Measurements from ENCODE around the gene SERPINE1.

SERPINE1 gene

DNA sequence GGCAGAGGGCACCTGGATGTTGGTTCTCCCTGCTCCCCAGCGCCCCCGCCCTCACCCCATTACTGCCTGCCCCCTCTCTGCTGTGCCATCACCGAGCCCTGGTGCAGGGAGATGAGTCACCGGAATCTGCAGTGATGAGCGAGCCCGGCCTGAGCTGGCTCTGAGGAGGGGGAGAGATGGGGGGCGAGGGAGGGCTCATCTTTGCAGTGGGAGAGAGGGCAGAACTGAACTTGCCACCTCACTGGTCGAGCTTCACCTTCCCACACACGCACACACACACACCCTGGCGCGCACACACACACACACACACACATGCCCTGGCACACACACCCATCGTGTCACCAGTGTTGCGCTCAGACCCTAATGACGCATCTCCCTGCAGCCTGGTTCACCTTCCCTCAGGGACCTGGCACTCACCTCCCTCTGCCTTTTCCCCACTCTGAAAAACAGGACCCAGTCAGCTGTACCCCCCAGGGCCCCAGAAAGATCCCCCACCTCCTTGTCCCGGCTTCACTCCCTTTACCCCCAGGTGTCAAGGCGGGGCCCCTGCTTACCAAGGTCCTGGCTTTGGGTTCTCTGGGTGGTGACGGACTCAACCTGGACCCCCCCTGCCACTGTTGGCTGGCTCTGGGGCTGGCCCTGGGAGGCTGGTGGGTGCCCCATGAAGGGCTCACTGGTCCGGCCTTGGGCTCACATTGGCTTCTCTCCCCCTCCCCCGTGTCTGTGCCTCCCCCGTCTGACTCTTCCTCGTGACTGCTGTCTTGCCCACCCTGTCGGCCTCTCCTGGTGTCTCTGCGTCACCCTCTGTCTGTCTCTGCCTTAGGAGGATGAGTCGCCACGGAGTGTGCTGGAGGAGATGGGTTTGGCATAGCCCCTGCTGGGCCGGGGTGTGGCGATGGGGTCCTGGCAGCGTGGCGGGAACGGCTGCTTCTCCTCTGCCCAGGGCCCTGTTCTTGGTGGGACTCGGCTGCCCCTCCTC lies 33.1 kb downstream of the SERPINE1 start:
- no peak for DNase-seq

DNA sequence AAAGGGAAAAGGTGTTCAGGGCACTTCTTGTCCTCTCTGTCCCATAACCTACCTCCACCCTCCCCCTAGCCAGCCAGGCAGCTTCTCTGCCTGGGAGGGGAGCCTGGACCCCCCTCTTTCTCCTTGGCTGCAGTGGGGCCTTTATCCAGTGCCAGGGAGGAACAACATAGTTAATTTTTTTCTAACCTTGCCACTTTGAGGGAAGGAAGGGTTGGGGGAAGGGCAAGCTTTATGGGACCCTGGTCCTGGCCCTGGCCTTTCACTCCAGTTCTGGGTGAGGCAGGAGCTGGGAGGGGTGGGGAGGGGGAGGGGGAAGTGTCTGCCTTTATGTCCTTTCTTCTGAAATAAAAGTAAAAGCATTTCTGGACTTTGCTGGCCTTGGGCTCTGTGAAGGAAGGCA lies 34.0 kb downstream of the SERPINE1 start:
- no peak for DNase-seq

DNA sequence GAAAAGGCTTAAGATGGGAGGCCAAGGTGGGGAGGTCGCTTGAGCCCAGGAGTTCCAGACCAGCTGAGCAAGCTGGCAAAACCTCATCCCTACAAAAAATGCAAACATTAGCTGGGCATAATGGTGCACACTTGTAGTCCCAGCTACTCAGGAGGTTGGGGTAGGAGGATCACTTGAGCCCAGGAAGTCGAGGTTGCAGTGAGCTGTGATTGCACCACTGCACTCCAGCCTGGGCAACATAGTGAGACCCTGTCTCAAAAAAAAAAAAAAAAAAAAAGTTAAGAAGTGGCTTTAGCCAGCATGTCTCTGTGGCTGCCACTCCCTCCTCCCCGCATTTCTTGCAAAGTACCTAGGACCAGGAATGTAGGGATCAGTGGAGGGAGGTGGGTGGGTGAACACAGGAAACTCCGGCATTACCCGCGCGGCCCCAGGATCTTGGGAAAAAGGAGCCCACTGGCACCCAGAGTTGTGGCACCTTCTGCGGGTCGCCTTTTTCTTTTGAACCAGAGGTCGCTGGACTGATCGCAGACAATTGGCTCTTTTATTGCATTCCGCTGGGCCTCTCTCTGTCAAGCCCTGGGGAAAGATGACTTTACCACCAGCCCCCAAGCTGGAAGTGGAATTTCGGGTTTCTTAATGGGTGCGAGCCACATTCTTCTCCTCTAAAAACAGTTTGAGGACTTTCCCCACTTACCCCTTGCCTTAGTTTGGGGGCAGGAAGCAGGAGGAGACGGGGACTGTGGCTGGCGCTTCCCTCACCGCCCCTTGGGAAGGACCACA lies 35.0 kb downstream of the SERPINE1 start:
- no peak for DNase-seq

DNA sequence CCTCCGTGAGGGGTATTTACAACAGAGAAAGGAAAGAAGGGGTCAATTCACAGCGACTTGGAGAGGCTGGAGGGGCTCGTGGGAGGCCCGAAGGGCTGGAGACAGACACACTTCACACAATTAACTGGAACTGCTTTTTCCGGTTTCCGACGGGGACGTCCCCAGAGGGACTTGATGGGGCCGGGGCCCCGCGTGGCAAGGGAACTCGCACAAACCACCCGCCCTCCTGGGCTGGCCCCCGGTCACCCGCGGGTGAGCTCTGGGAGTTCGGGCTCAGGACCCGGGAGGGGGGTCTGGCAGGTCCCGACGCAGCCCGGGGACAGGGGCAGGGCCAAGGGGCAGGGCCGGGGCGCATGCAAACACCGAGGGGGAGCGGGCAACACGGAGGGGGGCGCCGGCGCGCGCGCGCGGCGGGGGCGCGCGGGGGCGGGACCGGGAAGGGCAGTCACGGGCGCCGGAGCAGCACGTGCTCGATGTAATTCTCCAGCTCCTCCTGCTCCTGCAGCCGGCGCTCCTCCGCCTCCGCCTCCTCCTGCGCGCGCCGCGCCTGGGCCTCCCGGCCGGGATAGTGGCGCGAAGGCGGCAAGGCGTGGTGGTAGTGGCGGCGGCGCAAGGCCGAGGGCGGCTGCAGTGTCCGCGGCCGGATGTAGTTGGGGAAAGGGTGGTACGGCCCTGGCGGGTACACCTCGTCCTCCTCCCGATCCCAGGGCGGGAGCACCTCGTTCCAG lies 35.8 kb downstream of the SERPINE1 start:
- DNase-seq: peak; percentile 52

DNA sequence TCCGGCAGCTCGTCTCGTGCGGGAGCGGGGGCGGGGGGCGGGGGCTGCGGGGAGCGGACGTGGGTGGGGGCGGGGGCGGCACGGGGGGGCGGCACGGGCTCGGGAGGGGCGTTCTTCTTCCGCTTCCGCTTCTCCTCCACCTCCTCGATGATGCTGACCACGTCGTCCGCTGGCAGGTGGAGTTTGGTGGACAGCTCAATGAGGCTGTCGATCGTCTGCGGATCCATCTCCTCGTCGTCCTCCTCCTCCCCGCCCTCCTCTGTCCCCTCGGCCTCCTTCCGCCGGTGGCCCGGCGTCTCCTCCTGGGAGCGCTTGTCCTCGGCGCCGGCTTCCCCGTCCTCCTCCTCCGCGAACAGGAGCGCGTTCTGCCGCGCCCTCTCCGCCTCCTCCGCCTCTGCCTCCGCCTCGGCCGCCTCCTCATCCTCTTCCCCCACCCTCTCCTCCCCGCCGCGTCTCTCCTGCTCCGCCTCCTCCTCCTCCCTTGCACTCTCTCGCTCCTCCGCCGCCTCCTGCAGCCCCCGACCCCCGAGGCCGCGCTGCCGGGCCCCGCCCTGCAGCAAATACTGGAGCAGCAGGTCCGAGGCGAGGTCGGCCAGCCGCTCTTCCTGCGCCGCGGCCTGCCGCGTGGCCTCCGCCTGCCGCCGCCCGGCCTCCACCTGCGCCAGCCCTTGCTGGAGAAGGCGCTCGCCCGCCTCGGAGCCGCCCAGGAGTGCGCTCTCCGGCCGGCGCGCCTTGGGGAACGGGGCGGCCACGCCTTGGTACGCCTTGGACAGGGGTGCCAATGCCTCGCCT lies 36.6 kb downstream of the SERPINE1 start:
- peak; percentile 51 for DNase-seq

DNA sequence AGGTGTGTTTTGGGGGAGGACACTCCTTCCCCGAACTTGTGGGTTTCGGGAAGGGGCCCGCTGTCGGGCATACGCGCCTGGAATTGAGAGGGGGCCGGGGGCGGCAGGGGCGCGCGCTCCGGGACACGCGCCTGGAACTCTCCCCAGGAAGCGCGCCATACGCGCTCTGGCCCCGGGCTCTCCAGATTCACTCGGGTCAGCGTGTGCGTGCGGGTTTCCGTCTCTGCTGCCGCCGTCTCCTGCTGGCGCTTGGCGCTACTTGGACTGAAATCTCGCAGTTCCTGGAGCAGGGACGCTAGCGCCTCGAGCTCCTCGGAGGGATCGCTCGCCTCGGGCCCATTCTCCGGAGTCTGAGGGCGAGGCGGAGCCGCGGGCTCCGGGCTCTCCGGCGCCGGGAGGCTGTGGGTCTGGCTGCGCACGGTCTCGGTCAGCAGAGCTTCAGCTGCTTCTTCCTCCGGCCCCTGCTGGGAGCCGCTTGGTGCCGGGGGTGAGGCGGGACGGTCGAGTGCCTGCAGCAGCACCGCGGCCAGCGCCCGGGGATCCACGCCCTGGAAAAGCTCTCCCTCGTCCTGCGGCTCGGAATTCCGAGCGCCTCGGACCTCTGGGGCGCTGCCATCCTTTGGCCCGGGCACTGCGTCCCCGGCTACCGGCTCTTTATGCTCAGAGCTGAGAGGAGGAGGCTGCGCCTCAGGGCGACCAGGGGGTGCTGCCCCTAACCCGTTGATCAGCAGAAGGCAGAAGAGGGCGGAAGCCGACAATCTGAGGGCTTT lies 37.4 kb downstream of the SERPINE1 start:
- DNase-seq: no peak

DNA sequence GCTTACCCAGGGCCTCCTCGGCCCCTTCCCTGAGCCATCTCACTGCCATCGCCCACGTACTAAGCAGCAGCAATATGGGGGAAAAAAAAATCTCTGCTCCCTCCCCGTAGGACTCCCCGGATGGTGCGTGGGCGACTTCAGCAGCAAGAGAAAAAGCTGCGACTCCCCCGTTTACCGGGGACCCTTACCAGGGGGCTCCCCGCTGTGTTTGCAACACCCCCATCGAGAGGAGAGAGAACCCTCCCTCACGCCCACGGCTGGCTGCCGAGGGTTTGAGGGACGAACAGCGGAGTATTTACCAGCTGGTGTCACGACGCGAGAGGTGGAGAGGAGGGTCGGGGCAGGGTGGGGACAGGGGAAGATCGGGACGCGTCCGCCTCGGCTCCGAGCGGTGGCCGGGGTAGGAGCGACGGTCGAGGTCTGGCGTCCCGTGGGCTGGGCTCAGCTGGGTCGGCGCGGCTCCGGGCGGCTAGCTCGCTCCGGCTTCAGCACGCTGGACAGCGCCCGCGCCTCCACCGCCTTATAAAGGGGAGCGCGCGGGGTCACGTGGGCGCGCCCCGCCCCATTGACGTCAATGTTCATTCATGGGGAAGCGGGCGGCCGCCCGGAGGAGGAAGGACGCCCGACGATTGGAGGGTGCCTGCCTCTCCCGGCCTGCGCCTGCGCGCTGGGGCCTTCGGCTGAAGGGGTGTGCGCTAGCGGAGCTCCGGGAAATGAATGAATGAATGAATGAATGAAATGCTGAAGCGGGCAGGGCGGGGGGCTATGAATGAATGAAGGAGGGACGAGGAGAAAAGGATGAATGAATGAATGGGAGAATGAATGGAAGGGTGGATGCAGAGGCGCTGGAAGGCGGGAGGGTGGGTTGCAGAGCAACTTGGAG lies 38.4 kb downstream of the SERPINE1 start, which contains the start of gene VGF:
Gene VGF (minus strand): TSS at position 495 of the 883 bp plus-strand sequence. CDS start 726 bp downstream, outside the sequence.
- DNase-seq: peak; percentile 92

DNA sequence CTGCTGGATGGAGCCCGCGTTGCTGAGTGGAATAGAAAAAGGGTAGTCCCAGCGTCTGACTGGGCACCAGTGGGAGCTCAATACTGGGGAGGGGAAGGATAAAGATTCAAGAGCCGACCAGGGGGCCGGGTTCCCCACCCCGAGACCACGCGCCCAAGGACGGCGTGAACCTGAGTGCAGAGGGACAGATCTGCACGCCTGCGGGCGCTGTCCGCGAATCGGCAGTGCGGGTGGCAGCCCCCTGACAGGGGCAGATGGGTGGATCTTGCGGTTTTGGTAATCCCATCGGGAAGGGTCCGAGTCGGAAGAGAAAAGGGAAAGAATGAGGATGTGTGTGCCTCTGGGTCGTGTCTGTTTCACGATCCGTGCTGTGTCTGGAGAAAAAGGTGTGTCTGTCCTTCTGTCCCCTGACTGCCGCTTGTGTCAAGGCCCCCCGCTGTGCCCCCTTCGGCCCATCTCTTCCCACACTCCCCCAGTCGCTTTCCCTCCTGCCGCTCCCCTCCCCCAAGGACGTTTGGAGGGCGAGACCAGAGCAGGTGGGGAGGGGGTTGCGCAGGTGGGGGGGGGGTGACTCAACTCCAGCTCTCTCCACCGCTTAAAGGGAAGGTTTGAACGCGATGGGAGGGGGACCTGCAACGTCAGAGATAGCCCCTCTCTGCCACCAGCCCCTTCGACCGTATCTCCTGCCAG lies 39.2 kb downstream of the SERPINE1 start:
- no peak for DNase-seq

DNA sequence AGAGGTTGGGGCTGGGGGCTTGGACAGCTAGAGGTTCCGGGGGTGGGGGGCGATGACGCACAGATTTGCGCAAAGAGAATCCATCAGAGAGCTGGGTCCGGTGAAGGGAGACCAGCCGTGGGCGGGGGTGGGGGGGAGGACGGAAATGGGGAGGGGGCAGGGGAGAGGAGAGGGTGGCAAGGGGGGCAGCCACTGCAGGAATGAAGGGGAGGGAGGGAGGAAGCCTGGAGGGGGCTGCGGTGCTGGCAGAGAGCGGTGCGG lies 39.7 kb downstream of the SERPINE1 start:
- DNase-seq: no peak

DNA sequence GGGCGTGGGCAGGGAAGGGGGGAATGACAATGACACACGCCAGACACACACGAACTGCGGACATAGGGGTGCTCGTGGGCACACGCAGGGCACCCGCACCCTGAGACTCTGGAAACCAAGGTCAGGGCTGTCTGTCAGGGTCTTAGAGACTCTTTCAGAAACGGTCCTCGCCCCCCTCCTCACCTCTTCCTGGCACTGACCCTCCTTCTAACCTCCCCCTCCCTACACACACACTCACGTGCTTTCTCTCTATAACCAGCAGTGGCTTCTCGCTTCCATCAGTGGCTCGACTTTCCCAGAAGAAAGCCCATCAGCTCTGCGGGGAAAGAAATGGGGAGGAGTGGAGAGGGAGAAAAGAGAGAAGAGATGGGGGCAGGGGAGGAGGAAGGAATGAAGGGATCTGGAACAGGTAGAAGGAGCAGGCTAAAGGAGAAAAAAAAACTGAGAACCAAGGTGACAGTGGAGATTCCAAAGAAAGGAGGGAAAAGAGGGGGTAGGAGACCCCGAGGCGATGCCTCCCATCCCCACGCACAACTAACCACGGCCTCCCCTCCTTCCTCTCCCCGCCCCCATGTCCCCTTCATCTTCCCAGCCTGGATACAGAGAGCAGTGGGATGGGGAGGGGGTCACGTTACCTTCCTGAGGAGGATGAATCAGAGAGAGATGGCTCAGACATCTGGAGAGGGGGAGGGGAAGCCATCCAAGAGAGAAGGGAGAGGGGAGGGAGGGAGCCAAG lies 40.2 kb downstream of the SERPINE1 start:
- DNase-seq: peak; percentile 93

DNA sequence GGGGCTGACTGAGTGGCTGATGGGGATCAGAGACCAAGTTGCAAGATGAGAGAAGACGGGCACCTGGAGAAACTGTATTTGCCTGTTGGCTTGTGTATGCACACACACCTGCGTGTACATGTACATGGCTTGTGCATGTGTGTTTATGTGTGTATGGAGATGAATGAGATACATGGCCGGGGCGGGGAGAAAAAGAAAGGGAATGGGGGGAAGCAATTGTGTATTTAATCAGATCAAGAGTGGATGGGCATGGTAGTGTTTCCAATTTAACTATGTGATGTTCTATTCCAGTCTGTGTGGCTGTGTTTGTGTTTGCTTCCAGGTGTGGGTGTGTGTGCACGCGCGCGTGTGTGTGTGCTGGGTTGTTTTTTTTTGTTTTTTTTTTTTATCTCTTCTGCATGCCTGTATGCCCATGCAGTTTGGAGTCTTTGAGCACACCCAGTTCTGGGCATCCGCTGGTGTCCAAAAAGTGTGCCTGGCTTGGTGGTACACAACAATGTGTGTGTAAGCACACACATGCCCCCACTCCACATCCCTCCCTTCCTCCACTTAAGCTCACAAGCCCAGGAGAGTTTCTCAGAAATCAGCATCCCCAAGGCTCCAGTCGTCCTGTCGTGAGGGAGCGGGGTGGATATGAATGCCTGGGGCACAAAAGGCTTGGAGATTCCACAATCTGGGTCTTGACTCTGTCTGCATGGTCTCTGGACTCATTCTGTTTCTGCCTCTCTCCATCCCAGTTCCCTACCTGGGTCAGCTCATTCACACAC lies 40.9 kb downstream of the SERPINE1 start:
- no peak for DNase-seq

DNA sequence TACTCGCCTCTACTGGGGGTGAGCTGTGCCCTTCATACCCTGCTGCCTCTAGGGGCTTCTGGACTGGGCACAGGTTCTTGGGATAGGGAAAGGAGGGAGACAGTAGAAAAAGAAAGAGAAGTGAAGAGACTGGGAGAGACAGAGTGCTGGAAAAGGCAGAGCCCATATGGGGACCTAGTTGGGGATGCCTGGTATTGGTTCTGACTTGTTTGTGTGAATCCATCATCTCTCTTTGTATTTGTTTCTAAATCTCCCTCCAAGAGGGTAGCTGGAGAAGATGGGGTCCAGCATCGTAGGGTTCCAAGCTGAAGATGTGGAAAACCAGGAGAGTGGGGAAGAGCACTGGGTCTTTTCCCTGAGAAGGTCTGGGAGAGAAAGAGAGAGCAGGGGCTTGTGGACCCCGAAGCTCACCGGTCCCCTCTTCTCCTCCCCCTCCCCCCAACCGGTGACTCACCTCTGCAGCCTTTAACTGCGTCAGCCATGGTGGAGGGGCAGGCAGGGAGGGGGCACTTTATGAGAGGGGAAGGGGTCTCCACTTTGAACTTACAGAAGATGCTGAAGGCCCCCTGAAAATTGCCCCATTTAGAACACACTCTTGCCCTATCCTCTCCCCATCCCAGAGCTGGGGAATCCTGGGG lies 41.6 kb downstream of the SERPINE1 start:
- DNase-seq: no peak

DNA sequence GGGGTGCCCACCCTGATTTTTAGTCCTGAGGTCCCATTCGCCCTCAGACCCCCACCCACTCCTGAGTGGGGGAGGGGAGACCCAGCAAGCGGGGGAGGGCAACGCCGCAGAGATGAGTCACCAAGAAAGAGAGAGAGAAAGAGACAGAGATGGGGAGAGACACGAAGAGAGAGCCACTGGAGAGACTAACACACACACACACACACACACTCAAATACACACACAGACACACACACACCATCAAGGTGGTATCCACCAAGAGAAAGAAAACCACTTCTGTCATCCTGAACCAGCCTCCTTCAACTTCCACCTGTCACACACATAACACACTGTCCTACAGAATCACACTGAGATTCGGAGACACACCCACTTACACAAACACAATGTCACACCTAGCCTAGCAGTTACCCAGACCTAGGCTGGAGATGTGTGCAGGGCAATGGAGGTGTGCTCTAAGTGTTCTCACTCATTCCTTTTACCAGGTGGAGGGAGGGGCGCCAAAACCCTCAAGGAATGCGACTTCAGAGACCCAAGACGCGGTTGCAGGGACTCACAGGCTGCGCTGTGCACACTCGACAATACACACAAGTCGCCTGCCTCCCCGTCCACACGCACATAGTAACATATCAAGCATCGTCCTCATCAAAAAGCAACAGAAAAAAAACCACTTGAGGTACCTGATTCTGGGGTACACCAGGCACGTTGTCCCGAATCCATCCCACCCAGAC lies 42.4 kb downstream of the SERPINE1 start:
- no peak for DNase-seq

DNA sequence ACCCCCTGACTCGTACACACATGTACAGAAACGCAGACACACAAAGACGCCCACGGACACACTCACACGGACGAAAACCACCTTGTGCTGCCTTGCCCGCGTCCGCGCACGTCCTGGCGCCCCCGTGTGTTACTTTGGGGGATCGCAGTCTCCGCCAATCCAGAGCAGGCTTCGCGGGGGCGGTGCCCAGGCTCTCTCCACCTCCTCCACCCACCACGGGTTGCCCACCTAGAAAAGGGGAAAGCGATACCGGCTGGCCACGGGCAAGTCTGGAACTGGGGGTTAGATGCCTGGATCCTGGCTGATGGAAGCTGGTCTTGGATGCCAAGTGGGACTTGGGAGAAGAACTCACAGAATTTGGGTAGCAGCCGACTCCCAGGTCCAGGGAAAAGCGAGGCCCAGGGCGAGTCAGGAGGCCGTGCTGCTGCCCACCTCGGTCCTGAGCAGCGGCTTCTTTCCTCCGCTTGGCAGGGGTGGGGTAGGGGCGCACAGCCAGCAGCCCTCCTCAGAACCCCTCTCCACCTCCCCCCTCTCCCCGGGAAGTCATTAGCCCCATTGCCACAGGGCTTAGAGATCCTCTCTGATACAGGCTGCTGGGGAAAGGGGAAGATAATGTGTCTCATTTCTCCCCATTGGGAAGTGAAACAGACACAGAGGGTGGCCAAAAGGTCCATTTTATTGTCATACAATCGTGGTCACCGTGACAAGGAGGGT lies 43.1 kb downstream of the SERPINE1 start:
- peak; percentile 17 for DNase-seq

DNA sequence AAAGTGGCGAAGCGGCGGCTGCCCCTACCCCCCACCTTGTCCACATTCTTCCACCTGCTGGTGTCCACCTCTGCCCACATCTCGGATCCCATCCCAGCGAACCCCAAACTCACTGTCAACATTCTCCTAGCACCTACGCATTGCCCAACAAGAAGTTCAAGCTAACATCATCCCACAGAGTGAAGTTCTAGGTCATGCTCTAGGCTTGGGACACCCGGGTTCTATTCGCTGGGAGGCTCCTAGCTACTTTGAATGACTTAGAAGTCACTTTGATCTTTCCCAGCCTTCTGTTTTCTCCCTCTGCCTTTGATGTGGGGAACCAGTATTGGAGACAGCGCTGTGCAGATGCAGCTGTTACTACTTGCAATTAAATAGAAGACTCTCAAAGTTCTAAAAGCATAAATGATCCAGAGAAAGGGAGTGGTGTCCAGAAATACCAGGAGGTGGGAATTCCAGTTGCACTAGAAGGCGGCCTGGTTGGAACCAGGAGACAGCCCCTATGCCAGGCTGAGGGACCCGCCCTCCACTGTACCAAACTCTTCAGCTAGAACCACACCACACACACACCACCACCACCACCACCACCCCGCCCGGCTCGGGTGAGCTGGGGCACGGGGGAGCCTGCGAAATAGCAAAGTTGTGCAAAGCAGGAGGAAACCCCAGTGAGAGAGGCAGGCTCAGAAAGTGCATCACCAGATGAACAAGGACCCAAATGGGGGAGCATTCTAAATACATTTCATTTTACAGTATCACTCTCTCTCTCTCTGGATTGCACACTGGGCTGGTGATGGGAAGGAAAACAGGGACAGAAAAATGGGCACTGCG lies 43.9 kb downstream of the SERPINE1 start:
- no peak for DNase-seq

DNA sequence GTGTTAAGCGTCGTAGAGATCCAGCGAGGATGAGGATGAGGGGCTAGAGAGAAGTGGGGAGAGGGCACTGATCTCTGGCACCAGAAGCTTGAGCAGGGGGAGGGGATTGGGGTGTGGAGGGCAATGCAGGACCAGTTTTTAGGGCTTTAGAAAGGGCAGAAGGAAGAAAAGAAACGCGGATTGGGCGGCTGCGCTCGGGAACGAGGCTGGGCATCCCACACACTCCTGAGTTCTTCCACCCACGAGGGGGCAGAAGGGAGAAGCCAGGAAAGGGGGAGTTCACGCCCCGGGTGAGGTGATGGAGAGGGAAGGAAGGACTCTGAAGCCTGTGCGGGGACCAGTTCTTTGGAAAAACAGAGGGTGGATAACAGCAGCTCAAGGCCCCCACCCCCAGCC lies 44.5 kb downstream of the SERPINE1 start:
- DNase-seq: no peak

Data from NCI-H2171 (cell line).